Stomach (tissue), 9 donors: ENCODE measurements around the gene CLEC11A. TPM values are rescaled to one million over a fixed set of nuclear protein-coding genes. Genes with fewer than 3 reads are reported as not detected.

Experiments used
- DNase-seq, 2 donors: peaks; one replicate each; pipeline versions ENCODE4 v3.0.0 to v3.0.0-alpha.2; 2013 to 2019
- H3K27ac ChIP-seq, 5 donors: fragments of 200-600 bp in 4 of 5; sonication (generic) in 4 of 5; one replicate each; pipeline ENCODE4 v1.5.1; 2013 to 2019; ENCODE audit warnings: mild to moderate bottlenecking in 1 of 5, moderate library complexity in 1 of 5
- H3K27me3 ChIP-seq, 3 donors: fragments of 200-600 bp; sonication (generic); one replicate each; pipeline ENCODE4 v1.5.1; 2017 to 2019; ENCODE audit warnings: mixed run types in 1 of 3
- H3K36me3 ChIP-seq, 4 donors: fragments of 200-600 bp; sonication (generic); 1 replicate in 3 of 4; 2 replicates in 1 of 4; pipeline ENCODE4 v1.5.1; 2016 to 2019
- H3K4me1 ChIP-seq, 4 donors: fragments of 200-600 bp; sonication (generic); one replicate each; pipeline ENCODE4 v1.5.1; 2016 to 2019
- H3K4me3 ChIP-seq, 4 donors: fragments of 200-600 bp; sonication (generic) in 3 of 4; one replicate each; pipeline ENCODE4 v1.5.1; 2016 to 2019; ENCODE audit warnings: mild to moderate bottlenecking in 1 of 4
- H3K9me3 ChIP-seq, 4 donors: fragments of 200-600 bp; sonication (generic); one replicate each; pipeline ENCODE4 v1.5.1; 2016 to 2019
- CTCF ChIP-seq, 7 experiments: fragments of 450-650 bp in 4 of 7; fragments of 200-600 bp in 3 of 7; sonication (generic) in 3 of 7; IDR thresholded peaks; one replicate each; pipeline ENCODE4 v1.5.1; 2016 to 2019; ENCODE audit warnings: antibody characterized with exemption in 7 of 7, control low read depth in 2 of 7, mild to moderate bottlenecking in 1 of 7
- EP300 ChIP-seq: sonication (generic); formaldehyde crosslinking; IDR thresholded peaks from one replicate; pipeline ENCODE4 v1.6.1; 2017; ENCODE audit warnings: antibody characterized with exemption
- POLR2A ChIP-seq, 4 donors: fragments of 450-650 bp; IDR thresholded peaks; one replicate each; pipeline ENCODE4 v1.6.1; 2016; ENCODE audit warnings: antibody characterized with exemption in 4 of 4, control low read depth in 2 of 4, mild to moderate bottlenecking in 1 of 4, moderate library complexity in 1 of 4
- POLR2AphosphoS5 ChIP-seq, 3 donors: sonication (generic); formaldehyde crosslinking; IDR thresholded peaks; one replicate each; pipeline ENCODE4 v1.6.1; 2016; ENCODE audit warnings: antibody characterized with exemption in 3 of 3
- WGBS, 5 donors: extraction: QIAGEN DNeasy Blood & Tissue Kit in 3 of 5; methylation state at CpG; one replicate each; pipeline versions ENCODE4 v1.1.5 to v1.1.7; 2013 to 2018; 5-methylcytosine and 5-hydroxymethylcytosine counted together
- intact Hi-C: fragments of 100-400 bp; cut with DNase I; formaldehyde crosslinking; loops from one replicate; pipeline ENCODE4 v1.15.1; 2023; ENCODE audit warnings: low total_unique reads
- polyA plus RNA-seq, 3 donors: library from polyadenylated mRNA; stranded (reverse); fragments of 200-250 nt; gene quantifications; one replicate each; pipeline ENCODE4 v1.2.3, GENCODE V29; 2013
- total RNA-seq, 5 donors: library from RNA; depleted of rRNA; stranded (reverse); fragments of >200 nt; gene quantifications; one replicate each; pipeline versions ENCODE4 v1.1.0 to v1.2.3, GENCODE V29; 2014 to 2016
- donor health status: healthy with polysubstance abuse.
- donor health status: Bipolar disorder and iron deficiency.
- donor health status: healthy.

CLEC11A gene
- total and polyA plus RNA-seq, 8 donors: 0.89 to 33.9 (median 7.0) TPM; not detected in 1

GRCh38 chr19:50678323-50678722 lies 44.8 kb upstream of the CLEC11A start:
- Histone ChIP-seq H3K4me3 (no peak overlapping the region), H3K27ac (no peak overlapping the region), H3K9me3 (peaks cover 0 to 10% (median 7%) of the 10 kb centered on the region in 4 donors), H3K36me3 (no peaks in the 10 kb centered on the region), H3K4me1 (peaks cover 0 to 7% (median 3%) of the 10 kb centered on the region in 4 donors), H3K27me3 (peaks cover 0 to 93% (median 13%) of the 10 kb centered on the region in 3 donors)
- WGBS, 5 donors: 43 to 59% (median 57%) methylated on average over 3 of the region's 3 CpGs
- intact Hi-C loops: no loop called here
- DNase-seq: no peak
- TF ChIP-seq POLR2A (IDR thresholded peaks at IDR 0.05) (no peak), CTCF (IDR thresholded peaks at IDR 0.05) (no peak), EP300 (no peak), POLR2AphosphoS5 (IDR thresholded peaks at IDR 0.05) (no peak)

GRCh38 chr19:50679177-50680125 lies 43.7 kb upstream of the CLEC11A start:
- DNase-seq: peak; percentile 79 to 89
- no peak overlapping the region for H3K27ac ChIP-seq
- H3K36me3 ChIP-seq: no peaks in the 10 kb centered on the region
- H3K27me3 ChIP-seq: peaks cover 0 to 93% (median 13%) of the 10 kb centered on the region in 3 donors
- TF ChIP-seq CTCF (IDR thresholded peaks at IDR 0.05): no peak
- no peak for TF ChIP-seq EP300
- TF ChIP-seq POLR2AphosphoS5 (IDR thresholded peaks at IDR 0.05): no peak
- TF ChIP-seq POLR2A (IDR thresholded peaks at IDR 0.05): no peak
- H3K9me3 ChIP-seq: peaks cover 0 to 10% (median 7%) of the 10 kb centered on the region in 4 donors
- 8 to 16% (median 14%) methylated on average over 23 of the region's 23 CpGs for WGBS, 5 donors
- intact Hi-C loops: no loop called here
- peaks cover 0 to 7% (median 3%) of the 10 kb centered on the region in 4 donors for H3K4me1 ChIP-seq
- H3K4me3 ChIP-seq: no peak overlapping the region

GRCh38 chr19:50686310-50687032 lies 36.7 kb upstream of the CLEC11A start:
- H3K27me3 ChIP-seq: peaks cover 15 to 98% (median 47%) of the 10 kb centered on the region in 3 donors
- H3K27ac ChIP-seq: no peak overlapping the region
- no peak for DNase-seq
- H3K9me3 ChIP-seq: no peaks in the 10 kb centered on the region
- no peaks in the 10 kb centered on the region for H3K4me1 ChIP-seq
- no peak for TF ChIP-seq POLR2AphosphoS5 (IDR thresholded peaks at IDR 0.05)
- no peak for TF ChIP-seq EP300
- no peak for TF ChIP-seq POLR2A (IDR thresholded peaks at IDR 0.05)
- no peak for TF ChIP-seq CTCF (IDR thresholded peaks at IDR 0.05)
- whole genome bisulfite sequencing, 5 donors: 11 to 20% (median 14%) methylated on average over 30 to 50 of the region's 50 CpGs
- no peak overlapping the region for H3K4me3 ChIP-seq
- H3K36me3 ChIP-seq: no peaks in the 10 kb centered on the region
- intact Hi-C loops: no loop called here

GRCh38 chr19:50688766-50689165 lies 34.4 kb upstream of the CLEC11A start:
- H3K9me3 ChIP-seq: no peaks in the 10 kb centered on the region
- intact Hi-C loops: no loop called here
- no peaks in the 10 kb centered on the region for H3K36me3 ChIP-seq
- H3K4me1 ChIP-seq: no peaks in the 10 kb centered on the region
- H3K27me3 ChIP-seq: peaks cover 20 to 100% (median 62%) of the 10 kb centered on the region in 3 donors
- TF ChIP-seq POLR2A (IDR thresholded peaks at IDR 0.05) (no peak), POLR2AphosphoS5 (IDR thresholded peaks at IDR 0.05) (no peak), EP300 (no peak), CTCF (IDR thresholded peaks at IDR 0.05) (no peak)
- DNase-seq: no peak
- WGBS, 5 donors: 55 to 82% (median 63%) methylated on average over 14 to 19 of the region's 19 CpGs
- H3K4me3 ChIP-seq: no peak overlapping the region
- H3K27ac ChIP-seq: no peak overlapping the region
